Astrocyte of the spinal cord (primary cell): ENCODE measurements around the gene FOXO6.

Experiments used
- DNase-seq: peaks from one replicate; pipeline ENCODE4 v3.0.0; 2011; ENCODE audit warnings: low read depth, low spot score
- H3K4me3 ChIP-seq: 2 replicates; pipeline ENCODE4 v1.5.1; 2011; ENCODE audit warnings: low read depth, mild to moderate bottlenecking, low read length, moderate library complexity
- in situ Hi-C: cut with HindIII; loops from 2 replicates; pipeline ENCODE4 v1.10.0; 2017; ENCODE audit warnings: low sequenced_read_pairs
- TF ChIP-seq, protein P1 (sequence below): IDR thresholded peaks from 2 replicates; pipeline ENCODE4 v1.5.1; 2012; ENCODE audit warnings: low read depth, mild to moderate bottlenecking, low read length, inconsistent platforms

FOXO6 gene

DNA sequence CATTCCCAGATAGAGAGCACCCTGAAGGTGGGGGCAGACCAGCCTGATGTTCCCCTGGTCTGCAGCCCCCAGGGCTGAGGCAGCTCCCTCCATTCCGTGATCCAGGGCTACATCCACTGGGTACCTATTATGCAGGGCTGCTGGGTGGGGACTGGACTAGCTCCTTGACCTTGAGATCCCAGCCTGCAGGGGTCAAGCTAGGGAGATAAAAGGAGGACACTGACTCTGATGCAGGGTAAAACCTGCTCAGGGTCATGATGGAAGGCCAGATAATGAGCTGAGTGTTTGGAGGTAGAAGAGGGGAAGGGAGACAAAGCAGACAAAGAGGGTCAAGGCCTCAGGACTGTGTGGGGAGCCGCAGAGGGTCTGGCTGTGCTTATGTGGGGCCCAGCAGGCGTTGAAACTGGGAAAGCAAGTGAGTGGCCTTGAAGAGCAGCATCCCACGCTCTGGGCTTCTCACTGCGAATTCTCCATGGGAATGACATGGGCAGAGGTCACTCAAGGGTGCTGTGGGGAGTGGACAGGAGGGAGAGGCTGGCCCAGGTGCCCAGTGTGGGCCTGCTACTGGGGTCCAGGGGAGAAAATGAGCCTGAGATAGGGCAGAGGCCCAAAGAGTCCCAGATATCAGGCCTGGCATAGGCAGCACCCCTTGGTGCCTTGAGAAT lies 9.7 kb downstream of the FOXO6 start:
- no peak overlapping the region for H3K4me3 ChIP-seq
- in situ Hi-C loops: no loop called here
- TF ChIP-seq, protein P1, sequence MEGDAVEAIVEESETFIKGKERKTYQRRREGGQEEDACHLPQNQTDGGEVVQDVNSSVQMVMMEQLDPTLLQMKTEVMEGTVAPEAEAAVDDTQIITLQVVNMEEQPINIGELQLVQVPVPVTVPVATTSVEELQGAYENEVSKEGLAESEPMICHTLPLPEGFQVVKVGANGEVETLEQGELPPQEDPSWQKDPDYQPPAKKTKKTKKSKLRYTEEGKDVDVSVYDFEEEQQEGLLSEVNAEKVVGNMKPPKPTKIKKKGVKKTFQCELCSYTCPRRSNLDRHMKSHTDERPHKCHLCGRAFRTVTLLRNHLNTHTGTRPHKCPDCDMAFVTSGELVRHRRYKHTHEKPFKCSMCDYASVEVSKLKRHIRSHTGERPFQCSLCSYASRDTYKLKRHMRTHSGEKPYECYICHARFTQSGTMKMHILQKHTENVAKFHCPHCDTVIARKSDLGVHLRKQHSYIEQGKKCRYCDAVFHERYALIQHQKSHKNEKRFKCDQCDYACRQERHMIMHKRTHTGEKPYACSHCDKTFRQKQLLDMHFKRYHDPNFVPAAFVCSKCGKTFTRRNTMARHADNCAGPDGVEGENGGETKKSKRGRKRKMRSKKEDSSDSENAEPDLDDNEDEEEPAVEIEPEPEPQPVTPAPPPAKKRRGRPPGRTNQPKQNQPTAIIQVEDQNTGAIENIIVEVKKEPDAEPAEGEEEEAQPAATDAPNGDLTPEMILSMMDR: no peak
- DNase-seq: no peak

DNA sequence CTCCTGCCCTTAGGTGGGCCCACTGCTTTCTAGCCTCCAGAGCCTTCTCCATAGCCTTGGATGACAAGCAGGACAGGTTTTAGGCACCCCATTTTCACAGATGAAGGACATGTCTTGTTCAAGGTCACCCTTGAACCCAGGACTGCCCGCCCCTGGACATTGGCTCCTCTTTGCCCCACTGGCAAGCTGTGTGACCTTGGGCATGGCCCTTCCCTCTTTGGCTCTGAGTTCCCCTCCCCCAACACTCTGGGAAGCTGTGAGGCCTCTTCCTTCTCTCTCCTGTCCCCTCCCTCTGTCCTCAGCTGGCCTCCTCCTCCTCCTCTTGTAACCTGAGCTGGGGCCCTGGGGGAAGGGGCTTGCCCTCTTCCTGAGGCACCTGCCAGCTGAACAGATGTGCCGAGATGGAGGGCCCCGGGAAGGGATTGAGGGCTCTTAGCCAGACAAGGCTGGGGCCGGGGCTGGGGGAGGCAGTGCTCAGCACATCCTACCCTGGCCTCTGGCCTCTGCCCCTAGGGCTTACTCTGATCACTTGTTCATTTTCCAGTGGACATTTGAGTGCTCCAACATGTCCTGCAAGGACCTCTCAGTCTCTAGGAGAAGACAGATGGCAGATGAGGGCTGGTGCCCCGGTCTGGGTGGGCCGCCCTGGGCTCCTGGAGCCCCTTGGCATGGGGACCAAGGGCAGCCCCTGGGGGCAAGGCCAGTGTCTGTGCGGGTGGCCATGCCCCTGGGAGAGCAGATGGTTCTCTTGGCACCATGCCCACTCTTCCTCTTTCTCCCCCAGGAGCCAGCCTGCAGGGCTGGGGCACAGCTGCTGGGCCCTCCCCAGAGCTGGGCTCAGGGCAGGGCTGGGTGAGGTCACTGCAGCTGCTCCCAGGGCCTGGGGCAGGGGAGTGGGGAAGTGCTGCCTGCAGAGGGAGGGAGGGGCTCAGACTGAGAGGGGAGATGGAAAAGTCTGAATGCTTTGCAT lies 10.7 kb downstream of the FOXO6 start:
- in situ Hi-C loops: no loop called here
- H3K4me3 ChIP-seq: no peak overlapping the region
- TF ChIP-seq, protein P1: no peak
- no peak for DNase-seq

DNA sequence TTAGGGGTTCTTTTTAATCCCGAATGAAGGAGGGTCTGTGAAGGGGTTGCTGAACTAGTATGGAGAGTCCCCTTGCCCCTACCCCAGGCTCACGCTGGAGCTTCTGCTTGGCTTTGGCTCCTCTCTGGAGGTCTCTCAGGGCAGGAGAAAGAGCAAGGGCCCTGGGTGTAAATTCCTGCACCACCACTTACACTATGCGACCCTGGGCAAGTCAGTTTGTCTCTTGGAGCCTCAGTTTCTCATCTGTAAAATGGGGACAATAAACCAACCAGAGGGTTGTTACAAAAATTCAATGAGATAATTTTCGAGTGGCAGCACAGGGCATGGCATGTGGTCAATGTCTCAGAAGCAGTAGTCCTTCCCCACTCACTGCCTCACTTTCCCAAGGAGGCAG lies 11.4 kb downstream of the FOXO6 start:
- TF ChIP-seq, protein P1: no peak
- DNase-seq: no peak
- in situ Hi-C loops: no loop called here
- H3K4me3 ChIP-seq: no peak overlapping the region

DNA sequence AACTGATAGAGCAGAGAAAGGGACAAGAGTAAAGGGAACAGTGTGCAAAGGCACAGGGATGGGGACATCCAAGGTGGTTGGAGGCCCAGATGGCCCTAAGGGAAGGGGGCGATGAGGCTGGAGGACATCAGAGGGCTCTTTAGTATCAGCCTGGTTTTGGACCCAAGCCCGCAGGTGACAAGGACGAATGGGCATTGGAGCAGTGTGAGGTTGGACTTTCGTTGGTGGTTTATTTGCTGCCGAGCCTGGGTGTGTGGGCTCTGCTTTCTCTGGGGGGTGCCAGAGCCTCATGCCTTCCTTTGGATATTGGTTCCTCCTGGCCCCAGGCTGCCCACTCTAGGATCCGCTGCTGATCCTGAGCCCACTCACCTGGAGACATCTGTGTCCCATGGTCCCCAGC lies 12.1 kb downstream of the FOXO6 start:
- no peak overlapping the region for H3K4me3 ChIP-seq
- no peak for DNase-seq
- in situ Hi-C loops: no loop called here
- TF ChIP-seq, protein P1: no peak

DNA sequence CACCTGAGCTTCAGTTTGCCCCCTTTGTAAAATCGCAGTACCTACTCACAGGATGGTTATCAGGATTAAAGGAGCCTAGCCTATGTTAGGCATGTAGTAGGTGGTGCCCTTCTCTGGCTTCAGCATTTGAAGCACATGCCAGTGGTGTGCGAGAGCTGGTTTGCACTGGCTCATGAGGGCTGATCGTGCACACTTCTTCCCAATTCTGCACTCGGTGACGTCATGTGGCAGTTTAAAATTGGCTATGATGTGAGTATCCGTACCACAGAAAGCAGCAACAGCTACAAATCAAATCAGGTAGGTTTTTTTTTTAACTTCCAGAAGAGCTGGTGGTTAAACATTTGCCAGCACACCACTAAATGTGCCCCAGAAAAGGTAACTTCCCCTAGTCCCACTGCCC lies 13.5 kb downstream of the FOXO6 start:
- DNase-seq: no peak
- in situ Hi-C loops: no loop called here
- TF ChIP-seq, protein P1: no peak
- H3K4me3 ChIP-seq: no peak overlapping the region

DNA sequence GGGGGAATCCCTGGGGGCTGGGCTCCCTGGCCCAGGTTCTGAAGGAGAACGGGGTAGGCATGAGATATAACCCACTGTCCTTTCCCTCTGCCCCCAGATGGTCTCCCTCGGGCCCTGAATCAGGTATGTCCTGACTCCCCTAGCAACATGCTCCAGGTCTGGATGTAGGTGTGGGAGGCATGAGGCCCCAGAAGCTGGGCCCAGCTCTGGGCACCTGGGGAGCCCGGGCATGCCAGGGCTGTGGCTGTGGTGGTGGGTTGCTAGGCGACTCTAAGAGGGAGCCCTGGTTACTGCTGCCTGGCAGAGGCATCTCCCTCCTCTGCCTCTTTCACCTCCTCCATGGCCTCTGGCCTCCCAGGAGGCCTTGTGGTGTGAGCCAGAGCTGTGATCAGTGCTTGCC lies 16.2 kb downstream of the FOXO6 start:
- H3K4me3 ChIP-seq: no peak overlapping the region
- TF ChIP-seq, protein P1: no peak
- in situ Hi-C loops: no loop called here
- DNase-seq: no peak
